Kasumi-1 (cell line): ENCODE results near the gene CDC42EP4.
"Not testable (repeated sequence)": the region's sequence is repeated elsewhere in the genome, so short reads cannot be mapped to it uniquely, and the experiment has no call there.

Experiments
- DNase-seq, 2 experiments: peaks; one replicate each; lab custom pipeline; 2025; lab: John Stamatoyannopoulos, UW

Gene CDC42EP4

DNA sequence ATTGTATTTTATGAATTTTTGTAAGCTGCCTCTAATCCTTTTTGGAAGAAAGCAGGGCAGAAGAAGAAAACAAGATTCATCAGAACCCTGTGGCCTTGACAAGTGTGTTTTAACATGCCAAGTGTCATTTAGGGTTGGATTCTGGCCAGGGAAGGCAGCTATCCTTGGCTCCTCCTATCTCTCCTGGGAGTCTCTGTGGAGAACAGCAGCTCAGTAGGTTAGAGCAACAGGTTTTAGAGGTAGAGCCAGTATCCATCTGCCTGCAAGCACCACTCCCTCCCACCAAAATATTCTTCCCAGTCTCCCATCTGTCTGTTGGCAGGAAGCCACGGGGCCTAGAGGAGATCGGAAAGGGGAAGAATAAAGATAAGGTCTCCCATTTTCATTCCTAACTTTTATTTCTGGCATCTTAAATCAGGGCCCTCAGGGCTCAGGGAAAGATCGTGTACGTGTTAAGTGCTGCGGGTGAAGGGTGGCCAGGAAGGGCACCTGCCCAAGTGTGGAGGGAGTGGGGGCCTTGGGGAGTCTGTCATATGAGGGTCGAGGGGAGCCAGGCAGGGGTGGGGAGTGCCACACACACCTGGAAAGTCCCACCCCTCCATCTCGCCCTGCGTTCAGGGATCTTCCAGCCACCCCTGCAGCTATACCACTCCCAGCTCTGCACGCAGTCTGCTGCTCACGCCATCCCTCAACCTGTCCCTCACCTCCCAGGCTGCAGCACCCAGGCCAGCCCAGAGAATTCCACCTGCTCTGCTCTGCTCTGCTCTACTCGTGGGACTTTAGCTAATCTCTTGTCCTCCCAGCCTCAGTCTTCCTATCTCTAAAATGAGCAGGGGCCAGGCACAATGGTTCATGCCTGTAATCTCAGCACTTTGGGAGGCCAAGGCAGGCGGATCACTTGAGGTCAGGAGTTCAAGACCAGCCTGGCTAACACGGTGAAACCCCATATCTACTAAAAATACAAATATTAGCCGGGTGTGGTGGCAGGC lies 33.0 kb downstream of the CDC42EP4 start:
- DNase-seq = no peak

DNA sequence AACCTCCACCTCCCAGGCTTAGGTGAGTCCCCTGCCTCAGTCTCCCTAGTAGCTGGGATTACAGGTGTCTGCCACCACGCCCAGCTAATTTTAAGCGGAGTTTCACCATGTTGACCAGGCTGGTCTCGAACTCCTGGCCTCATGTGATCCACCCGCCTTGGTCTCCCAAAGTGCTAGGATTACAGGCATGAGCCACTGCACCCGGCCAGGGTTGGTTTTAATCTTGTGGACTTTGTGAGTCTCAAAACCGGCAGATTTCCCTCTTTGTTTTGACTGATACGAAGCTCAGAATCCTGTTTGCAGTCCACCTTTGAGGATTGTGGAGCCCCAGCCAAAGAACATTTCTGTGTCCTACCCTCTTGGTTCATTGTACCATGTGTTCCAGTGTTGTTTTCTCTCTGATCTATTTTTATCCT lies 33.7 kb downstream of the CDC42EP4 start:
- no peak for DNase-seq

DNA sequence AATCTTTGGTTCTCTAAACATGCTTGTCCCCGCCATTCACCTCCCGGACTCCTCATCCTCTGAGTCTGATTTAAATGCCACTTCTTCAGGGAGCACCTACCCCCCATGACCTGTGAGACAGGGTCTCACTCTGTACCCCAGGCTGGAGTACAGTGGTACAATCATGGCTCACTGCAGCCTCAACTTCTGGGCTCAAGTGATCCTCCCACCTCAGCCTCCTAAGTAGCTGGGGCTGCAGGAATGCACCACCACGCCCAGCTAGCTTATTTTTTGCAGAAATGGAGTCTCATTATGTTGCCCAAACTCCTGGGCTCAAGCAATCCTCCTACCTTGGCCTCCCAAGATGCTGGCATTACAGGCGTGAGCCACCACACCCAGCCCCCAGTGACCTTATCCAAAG lies 37.3 kb downstream of the CDC42EP4 start:
- no peak for DNase-seq

DNA sequence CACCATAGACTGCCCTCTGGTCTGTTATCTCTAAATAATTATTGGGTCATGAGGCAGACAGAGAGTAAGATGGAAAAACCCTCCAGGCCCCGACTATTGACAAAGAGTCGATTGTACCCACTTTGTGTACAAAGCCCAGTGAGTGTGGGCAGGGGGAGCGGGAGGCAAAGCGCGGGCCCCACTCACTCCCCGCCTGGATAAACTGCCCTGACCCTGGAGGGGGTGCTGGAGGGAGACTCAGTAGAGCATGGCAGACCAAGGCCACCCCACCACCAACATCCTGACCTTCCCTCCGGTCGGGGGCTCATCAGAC lies 38.9 kb downstream of the CDC42EP4 start:
- no peak for DNase-seq

DNA sequence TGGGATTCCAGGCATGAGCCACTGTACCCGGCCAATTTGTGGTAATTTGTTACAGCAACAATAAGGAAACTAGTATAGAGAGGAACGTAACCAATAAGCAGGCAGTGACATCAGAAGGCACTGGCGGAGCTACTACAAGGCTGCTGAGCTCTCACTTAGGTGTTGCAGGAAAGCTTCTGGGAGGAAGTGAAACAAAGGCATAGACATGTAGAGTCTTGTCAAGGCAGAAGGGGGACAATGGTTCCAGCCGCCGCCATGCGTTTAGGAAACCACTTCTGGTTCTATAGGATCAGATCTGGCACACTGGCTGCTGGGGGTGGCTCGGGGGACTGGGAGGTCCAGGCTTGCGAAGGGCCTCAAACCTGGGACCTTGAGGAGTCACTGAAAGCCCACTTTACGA lies 40.7 kb downstream of the CDC42EP4 start:
- no peak for DNase-seq

DNA sequence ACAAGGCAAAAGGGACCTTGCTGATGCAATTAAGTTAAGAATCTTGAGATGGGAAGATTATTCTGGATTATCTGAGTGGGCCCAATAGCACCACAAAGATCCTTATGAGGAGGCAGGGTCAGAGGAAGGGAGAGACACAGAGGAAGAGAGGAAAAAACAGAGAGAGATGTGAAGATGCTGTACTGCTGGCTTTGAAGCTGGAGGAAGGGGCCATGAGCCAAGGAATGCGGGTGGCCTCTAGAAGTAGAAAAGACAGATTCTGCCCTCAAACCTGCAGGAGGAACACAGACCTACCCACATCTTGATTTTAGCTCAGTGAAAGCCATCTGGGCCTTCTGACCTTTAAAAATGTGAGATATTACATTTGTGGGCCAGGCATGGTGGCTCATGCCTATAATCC lies 42.0 kb downstream of the CDC42EP4 start:
- DNase-seq = no peak

DNA sequence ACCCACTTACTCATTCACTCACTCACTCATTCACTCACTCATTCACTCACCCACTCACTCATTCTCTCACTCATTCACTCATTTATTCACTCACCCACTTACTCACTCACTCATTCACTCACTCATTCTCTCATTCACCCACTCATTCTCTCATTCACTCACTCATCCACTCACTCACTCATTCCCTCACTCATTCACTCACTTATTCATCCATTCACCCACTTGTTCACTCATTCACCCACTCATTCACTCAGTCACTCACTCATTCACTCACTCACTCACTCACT lies 42.5 kb downstream of the CDC42EP4 start:
- DNase-seq = no peak

DNA sequence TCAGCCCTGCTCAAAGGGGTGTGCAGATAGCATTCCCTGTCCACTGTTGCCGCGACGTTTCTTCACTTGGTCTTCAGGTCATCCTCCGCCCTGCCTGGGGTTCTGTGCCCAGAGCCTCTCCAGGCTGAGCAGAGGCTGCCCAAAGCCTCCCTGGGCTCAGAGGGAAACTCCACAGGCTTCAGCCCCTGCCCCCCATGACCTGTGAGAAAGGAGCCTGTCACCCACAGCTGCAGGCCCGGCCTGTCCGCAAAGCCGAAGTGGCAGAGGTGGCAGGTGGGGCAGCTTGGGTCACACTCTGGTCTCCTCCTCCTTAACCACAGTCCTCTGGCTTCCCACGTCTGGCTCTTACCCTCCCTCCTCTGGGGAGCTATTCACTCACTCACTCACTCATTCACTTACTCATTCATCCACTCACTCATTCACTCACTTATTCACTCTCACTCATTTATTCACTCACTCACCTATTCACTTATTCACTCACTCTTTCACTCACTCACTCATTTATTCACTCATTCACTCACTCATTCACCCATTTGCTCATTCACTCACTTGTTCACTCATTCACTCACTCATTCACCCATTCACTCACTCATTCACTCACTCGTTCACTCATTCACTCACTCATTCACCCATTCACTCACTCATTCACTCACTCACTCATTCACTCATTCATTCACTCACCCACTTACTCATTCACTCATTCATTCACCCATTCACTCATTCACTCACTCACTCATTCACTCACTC lies 43.0 kb downstream of the CDC42EP4 start:
- DNase-seq = no peak

DNA sequence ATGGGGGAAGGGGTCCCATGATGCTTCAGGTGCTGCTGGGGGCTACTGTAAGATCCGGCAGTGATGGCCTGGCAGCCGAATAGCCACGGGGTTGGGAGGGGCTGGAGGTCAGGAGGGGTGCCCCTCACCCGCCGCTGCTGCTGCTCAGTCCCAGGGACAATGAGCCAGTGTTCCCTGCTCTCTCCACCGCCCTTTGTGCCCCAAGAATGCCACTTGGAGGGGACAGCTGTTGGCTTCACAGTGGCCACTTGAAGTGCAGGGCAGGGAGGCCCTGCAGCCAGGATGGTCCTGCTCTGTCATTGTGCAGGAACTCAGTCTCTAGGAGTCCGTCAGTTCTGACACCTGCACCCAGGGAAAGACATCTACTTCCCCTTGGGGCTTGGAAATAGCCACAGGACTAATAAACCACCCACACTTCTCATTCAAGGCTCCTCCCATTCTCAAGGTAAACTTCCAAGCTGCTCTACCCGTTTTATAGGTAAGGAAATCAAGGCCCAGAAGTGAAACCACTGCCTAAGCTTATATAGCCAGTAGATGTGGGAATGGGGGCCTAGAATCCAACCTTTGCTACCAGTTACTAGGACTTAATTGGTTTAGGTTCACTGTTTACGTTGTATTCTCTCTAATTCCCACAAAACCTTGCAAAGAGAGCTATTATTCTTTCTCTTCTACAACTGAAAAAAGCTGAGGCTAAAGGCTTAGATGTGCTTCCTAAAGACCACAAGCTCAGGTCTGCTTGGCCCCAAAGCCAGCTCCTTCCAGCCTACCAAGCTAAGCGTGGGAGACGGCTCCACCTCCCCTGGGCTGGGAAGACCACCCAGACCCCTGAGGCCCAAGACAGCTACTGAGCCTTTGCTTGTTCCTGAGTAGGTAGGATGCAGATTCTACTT lies 43.9 kb downstream of the CDC42EP4 start:
- no peak for DNase-seq

DNA sequence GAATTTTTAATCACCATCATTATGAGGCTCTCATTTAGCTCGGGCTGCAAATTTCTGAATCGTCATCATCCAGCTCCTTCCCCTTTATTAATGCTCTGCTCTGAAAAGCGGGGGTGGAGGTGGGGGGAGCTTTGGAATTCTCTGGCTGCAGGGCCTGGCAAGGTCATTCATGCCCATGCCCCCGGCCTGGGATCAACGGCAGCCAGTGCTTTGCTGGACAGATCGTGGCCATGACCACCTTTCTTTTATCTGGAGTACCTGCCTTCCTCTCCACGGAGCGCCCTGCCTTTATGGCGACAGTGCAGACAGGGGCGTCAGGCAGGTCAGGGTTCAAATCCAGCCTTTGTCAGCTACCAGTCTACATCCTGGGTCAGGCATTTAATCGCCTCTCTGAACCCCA lies 45.0 kb downstream of the CDC42EP4 start:
- no peak for DNase-seq

DNA sequence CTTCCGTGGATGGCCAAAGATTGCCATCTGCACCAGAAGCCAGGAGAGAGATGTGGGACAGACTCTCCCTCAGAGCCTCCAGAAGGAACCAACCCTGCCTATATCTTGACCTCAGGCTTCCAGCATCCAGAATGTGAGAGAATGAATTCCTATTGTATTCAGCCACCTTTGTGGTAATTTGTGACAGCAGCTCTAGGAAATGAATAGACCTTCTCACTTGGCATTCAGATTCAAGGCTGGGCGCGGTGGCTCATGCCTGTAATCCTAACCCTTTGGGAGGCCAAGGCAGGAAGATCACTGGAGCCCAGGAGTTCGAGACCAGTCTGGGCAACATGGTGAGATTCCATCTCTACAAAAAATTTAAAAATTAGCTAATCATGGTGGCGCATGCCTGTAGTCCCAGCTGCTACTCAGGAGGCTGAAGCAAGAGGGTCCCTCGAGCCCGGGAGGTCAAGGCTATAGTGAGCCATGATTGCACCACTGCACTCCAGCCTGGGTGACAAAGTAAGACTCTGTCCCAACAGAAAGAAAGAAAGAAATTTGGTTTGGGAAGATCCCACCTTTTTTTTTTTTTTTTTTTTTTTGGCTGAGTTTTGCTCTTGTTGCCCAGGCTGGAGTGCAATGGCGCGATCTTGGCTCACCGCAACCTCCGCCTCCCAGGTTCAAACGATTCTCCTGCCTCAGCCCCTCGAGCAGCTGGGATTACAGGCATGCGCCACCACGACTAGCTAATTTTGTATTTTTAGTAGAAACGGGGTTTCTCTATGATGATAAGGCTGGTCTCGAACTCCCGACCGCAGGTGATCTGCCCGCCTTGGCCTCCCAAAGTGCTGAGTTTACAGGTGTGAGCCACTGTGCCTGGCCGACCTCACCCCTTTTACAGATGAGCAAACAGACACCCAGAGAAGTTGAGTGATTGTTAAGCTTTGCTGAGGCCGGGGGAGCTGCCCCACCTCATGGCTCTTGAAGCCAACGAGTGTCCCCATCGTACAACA lies 45.9 kb downstream of the CDC42EP4 start:
- no peak for DNase-seq

DNA sequence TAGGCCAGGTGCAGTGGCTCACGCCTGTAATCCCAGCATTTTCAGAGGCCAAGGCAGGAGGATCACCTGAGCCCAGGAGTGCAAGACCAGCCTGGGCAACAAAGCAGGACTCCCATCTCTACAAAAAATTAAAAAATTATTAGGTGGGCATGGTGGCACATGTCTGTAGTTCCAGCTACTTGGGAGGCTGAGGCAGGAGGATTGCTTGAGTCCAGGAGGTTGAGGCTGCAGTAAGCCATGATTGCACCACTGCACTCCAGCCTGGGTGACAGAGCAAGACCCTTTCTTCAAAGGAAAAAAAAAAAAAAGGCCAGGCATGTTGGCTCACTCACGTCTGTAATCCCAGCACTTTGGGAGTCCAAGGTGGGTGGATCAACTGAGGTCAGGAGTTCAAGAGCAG lies 47.4 kb downstream of the CDC42EP4 start:
- DNase-seq = not testable (repeated sequence)

DNA sequence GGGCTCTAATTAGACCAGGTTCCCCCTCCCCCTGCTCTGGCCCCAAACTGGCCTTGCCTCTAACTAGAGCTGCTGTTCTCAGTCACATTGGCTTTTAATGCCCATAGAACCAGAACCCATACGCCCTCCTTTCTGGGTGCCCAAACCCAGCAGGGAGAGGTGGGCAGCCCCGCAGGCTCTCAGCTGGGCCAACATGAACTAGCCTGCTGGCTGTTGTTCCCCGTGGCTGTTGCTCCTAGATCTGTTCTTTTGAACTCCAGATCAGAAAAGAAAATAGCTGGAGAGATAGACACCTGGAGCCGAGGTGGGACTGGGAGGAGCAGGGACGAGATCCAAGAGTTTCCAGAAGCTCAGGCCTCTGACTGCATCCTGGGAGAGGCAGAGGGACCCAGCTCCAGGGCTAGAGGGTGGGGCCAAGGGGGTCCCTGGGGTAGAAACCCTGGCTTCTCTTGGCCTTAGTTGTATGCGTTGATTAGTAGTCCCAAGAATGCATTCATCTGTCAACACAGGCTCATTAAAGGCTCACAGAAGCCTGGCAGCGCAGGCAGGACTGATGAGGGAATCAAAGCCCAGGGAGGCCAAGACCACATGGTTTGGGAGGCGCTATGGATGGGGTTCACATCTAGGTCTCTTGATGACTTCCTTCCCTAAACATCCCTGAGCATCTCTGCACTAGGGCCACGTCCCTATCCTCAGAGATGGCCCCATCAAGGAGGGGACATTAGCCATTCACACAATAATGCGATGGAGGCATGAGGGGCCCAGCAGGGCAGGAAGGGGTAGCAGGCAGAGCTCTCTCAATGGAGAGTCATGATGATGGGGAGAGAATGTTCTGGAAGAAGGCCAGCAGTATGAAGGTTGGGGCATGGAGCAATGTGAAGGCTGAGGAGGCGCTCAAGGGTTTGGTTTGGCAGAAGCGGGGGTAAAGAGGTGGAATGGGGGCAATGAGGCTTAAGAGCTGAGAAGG lies 48.8 kb downstream of the CDC42EP4 start:
- no peak for DNase-seq

DNA sequence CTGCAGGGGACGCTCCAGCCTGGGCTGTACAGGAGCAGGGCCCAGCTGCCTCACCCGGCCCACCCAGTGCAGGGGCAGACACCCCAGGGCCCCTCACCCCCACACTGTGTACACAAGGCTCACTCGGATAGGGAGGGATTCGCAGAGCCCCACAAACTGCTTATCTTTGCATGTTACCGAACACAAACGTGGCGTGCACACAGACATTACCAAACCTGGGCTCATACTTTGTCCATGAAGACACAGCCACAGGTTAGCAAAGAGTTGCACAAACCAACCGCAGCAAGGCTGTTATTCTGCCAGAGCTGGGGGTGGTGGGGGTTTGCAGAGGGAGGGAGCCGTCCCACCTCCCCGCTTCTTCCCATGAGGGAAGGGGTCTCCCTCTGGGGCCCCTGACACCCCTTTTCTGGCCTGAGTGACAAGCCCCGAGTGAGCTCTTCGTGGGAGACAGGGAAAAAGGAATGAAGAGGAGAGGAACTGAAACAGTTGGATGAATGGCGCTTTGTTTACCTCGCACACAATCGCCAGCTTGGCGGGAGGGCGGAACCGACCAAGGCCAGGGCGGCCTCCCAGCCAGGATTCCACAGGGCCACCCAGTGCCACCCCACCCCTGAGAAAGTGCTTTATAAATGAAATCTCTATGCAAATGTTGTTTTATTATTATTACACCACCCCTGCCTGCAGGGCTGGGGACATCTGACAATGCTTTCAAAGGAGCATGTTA lies 49.7 kb downstream of the CDC42EP4 start:
- DNase-seq = no peak

DNA sequence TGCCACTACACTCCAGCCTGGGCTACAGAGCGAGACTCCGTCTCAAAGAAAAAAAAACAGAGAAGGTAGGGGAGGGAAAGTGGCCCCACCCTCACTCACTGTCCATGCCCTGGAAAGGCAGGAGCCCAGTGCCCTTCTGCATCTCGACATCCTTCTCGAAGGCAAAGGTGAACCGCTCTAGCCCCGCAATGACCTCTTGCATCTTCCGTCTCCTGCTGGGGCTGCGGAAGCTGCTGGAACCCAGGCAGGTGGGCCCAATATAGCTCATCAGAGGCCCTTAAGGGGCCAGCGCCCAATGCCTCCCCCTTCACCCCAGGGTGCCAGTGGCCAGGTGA lies 50.2 kb downstream of the CDC42EP4 start, which contains the start of gene CPSF4L:
Gene CPSF4L (minus strand): TSS at position 264 of the 335 bp plus-strand sequence. CDS start 62 bp downstream, at position 202.
- no peak for DNase-seq

DNA sequence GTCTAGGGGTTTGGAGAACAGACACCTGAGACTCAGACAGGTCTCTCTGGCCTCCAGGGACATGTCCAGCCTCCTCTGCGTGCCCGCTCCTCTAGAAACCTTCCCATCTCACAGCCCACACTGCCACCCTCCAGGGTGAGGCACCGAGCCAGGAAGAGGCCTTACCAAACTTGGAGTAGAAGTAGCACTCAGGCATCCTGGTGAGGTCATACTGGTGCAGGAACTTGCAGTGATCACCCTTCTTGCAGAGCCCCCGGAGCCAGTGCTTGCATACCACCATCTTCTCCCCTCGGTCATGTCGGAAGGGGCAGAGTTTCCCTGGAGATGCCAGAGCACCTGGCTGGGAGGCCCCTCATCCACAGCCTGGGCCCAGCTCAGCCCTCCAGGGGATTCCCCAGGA lies 54.3 kb downstream of the CDC42EP4 start:
- no peak for DNase-seq

DNA sequence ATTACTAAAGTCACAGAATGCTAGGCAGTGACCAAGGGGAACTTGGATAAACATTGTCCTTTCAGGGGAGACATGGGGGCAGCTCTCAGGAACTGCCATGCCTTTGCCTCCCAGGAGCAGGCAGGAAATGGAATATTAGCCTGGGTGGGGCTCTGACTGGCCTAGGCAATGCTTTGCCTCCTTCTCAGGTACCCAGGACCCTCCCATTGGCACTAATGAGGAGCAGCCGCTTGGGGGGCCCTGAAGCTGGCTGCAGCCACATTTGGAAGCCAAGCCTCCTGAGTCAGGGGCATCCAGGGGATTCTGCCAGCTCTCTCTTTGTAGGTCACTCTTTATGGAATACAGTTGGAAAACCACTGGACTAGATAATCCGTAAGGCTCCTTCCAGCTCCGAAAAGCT lies 55.6 kb downstream of the CDC42EP4 start:
- DNase-seq = no peak

DNA sequence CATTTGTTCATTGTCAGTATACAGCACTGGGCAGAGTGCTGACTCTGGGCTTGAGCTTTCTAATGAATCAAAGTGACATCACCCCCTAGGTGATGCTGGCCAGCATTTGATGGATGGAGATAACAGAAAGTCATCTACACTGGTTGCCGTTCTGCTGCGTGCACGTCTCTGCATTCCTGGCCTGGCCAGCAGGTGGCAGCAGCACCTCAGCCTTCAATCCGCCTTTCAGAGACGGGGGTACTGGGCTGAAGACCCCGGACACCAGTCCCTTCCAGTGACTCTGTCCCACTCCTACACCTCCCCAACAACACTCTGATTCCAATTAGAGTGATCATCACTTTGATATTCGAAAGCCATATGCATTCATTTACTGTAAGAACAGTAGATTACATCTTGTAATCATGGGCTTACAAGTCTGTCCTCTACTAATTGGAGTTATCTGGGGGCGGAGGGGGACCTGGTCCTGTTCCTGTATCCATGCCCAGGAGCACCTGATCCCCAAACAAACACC lies 56.1 kb downstream of the CDC42EP4 start:
- peak; percentile 39 to 61 for DNase-seq

DNA sequence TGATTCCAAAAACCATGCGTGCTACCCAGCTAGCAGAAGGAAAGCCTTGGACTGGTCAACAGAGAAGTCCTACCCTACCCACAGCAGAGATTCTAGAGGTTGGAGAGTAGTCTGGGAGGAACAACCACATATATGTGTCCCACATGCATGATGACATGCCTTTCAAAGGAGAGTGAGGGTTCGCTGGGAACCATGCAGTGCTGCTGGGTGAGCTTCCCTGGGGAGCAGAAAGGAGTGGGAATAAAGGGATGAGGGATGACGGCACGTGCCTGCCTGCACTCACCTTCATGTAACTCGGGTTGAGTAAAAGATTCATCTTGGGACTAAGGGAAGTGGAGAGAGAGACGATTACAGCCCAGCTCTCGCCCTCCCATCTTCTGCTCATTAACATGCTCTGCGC lies 59.9 kb downstream of the CDC42EP4 start:
- no peak for DNase-seq
